ENCODE results near the gene CGB8. TPM values are rescaled to one million over a fixed set of nuclear protein-coding genes. Genes with fewer than 3 reads are reported as not detected.

Gene CGB8
- total RNA-seq, 2 donors from 2014 or later, result not detected

DNA sequence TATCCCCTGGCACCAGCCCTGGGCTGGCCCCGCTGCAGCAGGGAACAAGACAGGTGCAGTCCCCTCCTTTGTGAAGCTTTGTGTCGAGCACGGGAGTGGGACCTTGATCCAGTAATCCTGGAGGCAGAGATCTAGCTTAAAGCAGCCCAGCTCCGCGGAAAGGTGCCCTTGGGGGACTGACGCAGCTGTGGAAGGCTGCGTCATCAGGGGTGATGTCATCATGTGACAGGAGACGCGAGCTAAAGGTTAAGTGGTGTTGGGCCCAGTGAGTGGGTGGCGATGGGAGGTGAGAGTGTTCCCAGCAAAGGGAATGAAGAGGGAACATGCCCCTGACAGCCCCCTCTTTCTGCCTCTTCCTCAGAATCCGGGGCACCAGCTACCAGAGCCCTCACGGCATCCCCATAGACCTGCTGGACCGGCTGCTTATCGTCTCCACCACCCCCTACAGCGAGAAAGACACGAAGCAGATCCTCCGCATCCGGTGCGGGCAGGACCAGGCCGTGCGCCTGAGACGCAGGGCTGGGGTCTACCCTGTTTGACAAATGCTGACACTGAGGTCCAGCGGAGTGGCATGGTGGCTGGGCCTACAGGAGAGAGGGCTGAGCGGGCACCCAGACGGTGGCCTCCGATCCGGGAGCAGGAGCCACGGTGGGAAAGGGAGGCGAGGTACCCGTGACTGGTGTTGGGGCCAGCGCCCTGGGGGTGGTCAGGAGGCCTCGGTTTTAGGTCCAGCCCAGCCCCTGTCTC is 34.6 kb downstream of the CGB8 start:
- peaks cover 3% of the 10 kb centered on the region for H3K27me3 Mint-ChIP-seq
- H3K27ac Mint-ChIP-seq, result no peak overlapping the region
- no peak overlapping the region for H3K4me3 Mint-ChIP-seq
- peaks cover 5% of the 10 kb centered on the region for H3K4me1 Mint-ChIP-seq
- peaks cover 50% of the 10 kb centered on the region for H3K36me3 Mint-ChIP-seq (ENCODE audit: low read depth)
- ATAC-seq (replicated peaks), result no peak
- no peaks in the 10 kb centered on the region for H3K9me3 Mint-ChIP-seq

DNA sequence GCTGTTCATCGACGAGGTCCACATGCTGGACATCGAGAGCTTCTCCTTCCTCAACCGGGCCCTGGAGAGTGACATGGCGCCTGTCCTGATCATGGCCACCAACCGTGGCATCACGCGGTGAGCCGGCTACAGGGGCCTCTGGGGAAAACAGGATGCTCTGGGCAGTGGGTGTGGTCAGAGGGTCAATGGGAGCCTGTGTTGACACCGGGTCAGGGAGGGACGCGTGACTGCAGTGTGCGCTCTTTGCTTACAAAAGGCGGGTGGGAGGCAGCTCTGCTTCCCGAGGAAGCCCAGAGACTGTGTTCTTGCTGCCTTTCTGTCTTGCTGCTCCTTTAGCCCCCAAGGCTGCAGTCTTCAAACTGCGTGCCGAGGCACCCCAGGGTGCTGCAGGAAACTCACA is 37.7 kb downstream of the CGB8 start:
- no peak for ATAC-seq (replicated peaks)
- Mint-ChIP-seq H3K4me3 (no peak overlapping the region), H3K27ac (no peak overlapping the region), H3K4me1 (no peaks in the 10 kb centered on the region), H3K36me3 (ENCODE audit: low read depth) (peaks cover 76% of the 10 kb centered on the region), H3K9me3 (no peaks in the 10 kb centered on the region), H3K27me3 (no peaks in the 10 kb centered on the region)

DNA sequence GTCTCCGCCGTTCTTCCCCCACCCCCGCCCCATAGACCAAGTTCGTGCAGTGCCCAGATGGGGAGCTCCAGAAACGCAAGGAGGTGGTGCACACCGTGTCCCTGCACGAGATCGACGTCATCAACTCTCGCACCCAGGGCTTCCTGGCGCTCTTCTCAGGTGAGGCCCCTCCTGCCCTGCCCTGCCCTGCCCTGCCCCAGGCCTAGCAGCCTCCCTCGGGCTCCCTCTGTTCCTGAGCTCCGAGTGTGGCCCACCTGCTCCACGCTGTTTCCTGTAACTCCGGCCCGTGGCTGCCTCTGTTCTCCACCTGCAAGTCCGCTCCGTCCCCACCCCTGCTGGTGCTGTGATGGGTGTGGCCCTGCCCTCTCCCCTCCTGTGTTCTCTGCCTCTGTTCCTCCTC is 38.5 kb downstream of the CGB8 start:
- no peak for ATAC-seq (replicated peaks)
- no peaks in the 10 kb centered on the region for H3K27me3 Mint-ChIP-seq
- H3K4me3 Mint-ChIP-seq, result no peak overlapping the region
- peaks cover 83% of the 10 kb centered on the region for H3K36me3 Mint-ChIP-seq (ENCODE audit: low read depth)
- H3K4me1 Mint-ChIP-seq, result no peaks in the 10 kb centered on the region
- no peak overlapping the region for H3K27ac Mint-ChIP-seq
- H3K9me3 Mint-ChIP-seq, result no peaks in the 10 kb centered on the region

DNA sequence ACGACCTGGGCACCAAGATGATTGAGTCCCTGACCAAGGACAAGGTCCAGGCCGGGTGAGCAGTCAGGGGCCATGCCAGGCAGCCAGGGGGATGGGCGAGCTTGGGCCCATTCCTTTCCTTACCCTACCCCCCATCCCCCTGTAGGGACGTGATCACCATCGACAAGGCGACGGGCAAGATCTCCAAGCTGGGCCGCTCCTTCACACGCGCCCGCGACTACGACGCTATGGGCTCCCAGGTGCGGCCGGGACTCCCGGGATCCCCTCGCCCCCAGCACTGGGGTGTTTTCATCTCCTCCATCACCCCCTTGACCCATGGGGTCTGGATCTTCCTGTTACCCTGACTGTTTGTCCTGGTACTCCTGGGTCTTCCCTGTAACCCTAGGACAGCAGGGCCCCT is 39.1 kb downstream of the CGB8 start:
- H3K9me3 Mint-ChIP-seq, result no peaks in the 10 kb centered on the region

DNA sequence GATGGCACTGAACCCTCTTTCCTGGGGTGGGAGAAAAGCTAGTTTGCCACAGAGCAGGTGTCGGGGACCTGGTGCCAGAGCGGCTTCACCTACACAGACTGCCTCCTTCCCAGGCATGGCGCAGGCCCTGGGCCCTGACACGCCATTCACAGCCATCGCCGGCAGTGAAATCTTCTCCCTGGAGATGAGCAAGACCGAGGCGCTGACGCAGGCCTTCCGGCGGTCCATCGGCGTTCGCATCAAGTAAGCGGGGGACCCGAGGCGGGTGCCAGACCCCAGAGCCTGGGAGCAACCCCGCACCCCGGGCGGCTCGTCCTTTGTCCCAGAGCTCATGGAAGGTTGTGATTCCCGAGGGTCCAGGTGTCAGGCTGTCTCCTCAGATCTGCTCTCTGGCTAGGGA is 42.0 kb downstream of the CGB8 start:
- H3K27me3 Mint-ChIP-seq, result no peaks in the 10 kb centered on the region
- H3K27ac Mint-ChIP-seq, result no peak overlapping the region
- no peak overlapping the region for H3K4me3 Mint-ChIP-seq
- ATAC-seq (replicated peaks), result no peak
- H3K4me1 Mint-ChIP-seq, result no peaks in the 10 kb centered on the region
- H3K36me3 Mint-ChIP-seq (ENCODE audit: low read depth), result peaks cover 90% of the 10 kb centered on the region
- H3K9me3 Mint-ChIP-seq, result no peaks in the 10 kb centered on the region

More for the DNA sequence above, 39.1 kb downstream of the CGB8 start:
- Mint-ChIP-seq H3K4me3 (no peak overlapping the region), H3K4me1 (no peaks in the 10 kb centered on the region), H3K27me3 (no peaks in the 10 kb centered on the region), H3K27ac (no peak overlapping the region), H3K36me3 (ENCODE audit: low read depth) (peaks cover 86% of the 10 kb centered on the region)
- no peak for ATAC-seq (replicated peaks)

DNA sequence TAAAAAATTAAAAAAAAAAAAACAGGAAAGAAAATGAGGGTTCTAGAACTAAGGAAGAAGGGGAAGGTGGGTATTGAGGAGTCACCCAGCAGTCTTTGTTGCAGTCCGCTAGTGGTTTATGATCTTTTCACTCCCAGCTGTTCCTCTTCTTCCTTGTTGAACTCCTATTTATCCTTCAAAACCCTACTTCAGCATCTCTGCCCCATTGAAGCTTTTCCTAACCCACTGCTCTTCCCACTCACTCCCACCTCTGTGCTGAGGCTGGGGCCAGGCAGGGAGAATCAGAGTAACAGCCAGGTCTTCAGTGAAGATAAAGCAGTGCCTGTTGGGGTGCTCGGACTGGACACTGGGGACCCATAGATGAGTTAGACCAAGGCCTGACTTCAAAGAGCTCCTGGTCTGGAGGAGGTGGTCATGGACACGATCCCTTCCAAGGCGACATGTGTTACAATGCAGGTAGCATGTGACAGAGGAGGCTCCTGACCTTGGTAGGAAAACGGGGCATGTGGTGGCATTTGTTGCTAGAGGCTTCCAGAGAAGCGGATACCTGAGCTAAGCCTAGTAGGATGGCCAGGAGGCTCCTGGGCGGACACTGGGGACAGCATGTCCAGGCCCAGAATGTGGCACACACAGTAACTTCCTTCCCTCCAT is 43.8 kb downstream of the CGB8 start:
- Mint-ChIP-seq H3K9me3 (no peaks in the 10 kb centered on the region), H3K36me3 (ENCODE audit: low read depth) (peaks cover 83% of the 10 kb centered on the region), H3K27me3 (no peaks in the 10 kb centered on the region), H3K27ac (no peak overlapping the region), H3K4me3 (no peak overlapping the region), H3K4me1 (no peaks in the 10 kb centered on the region)
- no peak for ATAC-seq (replicated peaks)

DNA sequence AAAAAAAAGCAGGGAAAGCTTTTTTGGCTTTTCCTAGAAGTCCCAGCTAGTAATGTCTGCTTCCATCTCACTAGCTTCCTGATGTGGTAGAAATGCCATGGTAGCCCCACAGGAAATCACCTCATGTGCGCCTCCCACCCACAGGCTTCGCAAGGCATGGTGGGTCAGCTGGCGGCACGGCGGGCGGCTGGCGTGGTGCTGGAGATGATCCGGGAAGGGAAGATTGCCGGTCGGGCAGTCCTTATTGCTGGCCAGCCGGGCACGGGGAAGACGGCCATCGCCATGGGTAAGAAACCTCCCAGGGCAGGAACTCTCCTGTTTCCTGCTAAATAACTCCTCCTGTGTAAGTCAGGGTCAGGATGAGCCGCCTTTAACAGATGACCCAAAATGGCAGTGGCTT is 44.8 kb downstream of the CGB8 start:
- H3K27ac Mint-ChIP-seq, result no peak overlapping the region
- H3K36me3 Mint-ChIP-seq (ENCODE audit: low read depth), result peaks cover 83% of the 10 kb centered on the region
- ATAC-seq (replicated peaks), result no peak
- H3K9me3 Mint-ChIP-seq, result no peaks in the 10 kb centered on the region
- H3K27me3 Mint-ChIP-seq, result no peaks in the 10 kb centered on the region
- H3K4me3 Mint-ChIP-seq, result no peak overlapping the region
- H3K4me1 Mint-ChIP-seq, result no peaks in the 10 kb centered on the region

DNA sequence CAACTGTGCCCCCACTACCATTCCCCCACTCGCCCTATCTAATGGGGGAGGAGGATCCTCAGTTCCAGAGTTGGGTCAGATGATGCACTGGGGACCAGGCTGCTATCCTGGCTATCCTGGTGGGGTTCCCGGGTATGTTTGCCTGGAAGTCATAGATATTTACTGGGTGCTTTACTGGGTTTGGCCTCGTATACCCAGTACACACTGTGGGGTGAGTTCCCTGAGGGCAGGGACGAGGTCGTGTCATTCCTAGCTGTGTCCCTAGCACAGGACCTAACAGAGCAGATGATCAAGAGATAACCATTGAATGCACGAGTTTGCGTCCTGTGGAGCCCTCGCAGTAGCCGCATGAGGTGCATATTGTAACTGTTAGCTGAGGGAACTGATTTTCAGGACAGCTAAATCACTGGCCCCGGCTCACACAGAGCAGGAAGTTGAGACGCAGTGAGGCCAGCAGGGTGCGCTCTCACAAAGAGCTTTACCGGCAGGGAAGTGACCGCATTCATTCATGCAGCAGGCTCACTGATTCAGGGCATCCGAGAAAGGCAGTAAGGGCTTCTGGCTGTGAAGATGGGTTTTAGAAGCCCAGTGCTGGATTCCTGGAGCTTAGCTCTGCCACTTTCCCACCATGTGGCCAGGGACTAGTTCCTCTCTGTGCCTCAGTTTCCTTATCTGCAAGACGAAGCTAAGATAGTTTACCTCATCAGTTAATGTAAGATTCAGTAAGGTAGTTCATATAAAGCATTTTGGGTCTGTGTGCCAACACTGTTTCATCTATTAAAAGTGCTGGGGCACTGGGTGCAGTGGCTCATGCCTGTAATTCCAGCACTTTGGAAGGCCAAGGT is 49.2 kb downstream of the CGB8 start:
- no peaks in the 10 kb centered on the region for H3K9me3 Mint-ChIP-seq
- H3K4me1 Mint-ChIP-seq, result peaks cover 12% of the 10 kb centered on the region
- no peak overlapping the region for H3K27ac Mint-ChIP-seq
- no peaks in the 10 kb centered on the region for H3K27me3 Mint-ChIP-seq
- peak; percentile 95 for ATAC-seq (replicated peaks)
- H3K4me3 Mint-ChIP-seq, result no peak overlapping the region
- H3K36me3 Mint-ChIP-seq (ENCODE audit: low read depth), result peaks cover 54% of the 10 kb centered on the region

DNA sequence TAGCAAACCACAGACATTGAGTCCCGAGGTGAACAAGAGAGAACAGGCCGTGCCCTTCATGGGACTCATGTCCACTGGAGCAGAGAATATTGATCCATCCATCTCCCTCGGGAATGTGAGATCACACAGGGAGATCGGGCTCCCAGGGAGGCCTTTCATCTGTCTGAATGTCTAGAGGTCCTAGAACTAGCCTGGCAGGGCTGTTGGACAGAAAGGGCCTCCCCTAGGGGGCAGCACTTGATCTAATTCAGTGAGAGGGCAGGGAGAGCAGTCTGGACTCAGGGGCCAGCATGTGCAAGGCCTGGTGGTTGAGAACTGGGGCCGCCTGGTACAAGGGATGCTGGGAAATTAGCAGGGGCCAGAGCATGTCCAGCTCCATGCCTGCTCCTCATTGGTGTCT is 50.9 kb downstream of the CGB8 start:
- Mint-ChIP-seq H3K27me3 (no peaks in the 10 kb centered on the region), H3K4me3 (no peak overlapping the region), H3K36me3 (ENCODE audit: low read depth) (peaks cover 51% of the 10 kb centered on the region), H3K4me1 (peaks cover 21% of the 10 kb centered on the region), H3K9me3 (no peaks in the 10 kb centered on the region), H3K27ac (peak overlapping the region; percentile 63)
- ATAC-seq (replicated peaks), result no peak

Other genes with a start within 250 kb of the CGB8 start
- gene BCAT2, start 238.1 kb downstream of the CGB8 start, total RNA-seq, result 10 to 100 TPM; 39.7 to 54.3 TPM
- 1 to 10 TPM in 1 of 2 donors, not detected in 1; 1.6 TPM for gene HSD17B14, start 212.6 kb downstream of the CGB8 start, total RNA-seq
- 10 to 100 TPM in 1 of 2 donors, 1 to 10 TPM in 1; 6.5 to 17.6 TPM for gene PLEKHA4, start 180.5 kb downstream of the CGB8 start, total RNA-seq
- gene PPP1R15A, start 176.7 kb downstream of the CGB8 start, total RNA-seq, result 100 to 1,000 TPM in 1 of 2 donors, 10 to 100 TPM in 1; 75.1 to 129 TPM
- not detected for gene TULP2, start 150.4 kb downstream of the CGB8 start, total RNA-seq
- 100 to 1,000 TPM; 158 to 184 TPM for gene NUCB1, start 148.8 kb downstream of the CGB8 start, total RNA-seq
- 1 to 10 TPM; 1.2 to 3.8 TPM for gene DHDH, start 115.4 kb downstream of the CGB8 start, total RNA-seq
- gene BAX, start 94.2 kb downstream of the CGB8 start, total RNA-seq, result 100 to 1,000 TPM; 286 to 464 TPM
- gene FTL, start 83.8 kb downstream of the CGB8 start, total RNA-seq, result 1,000 to 10,000 TPM; 1,320 to 1,710 TPM
- 10 to 100 TPM; 50.8 to 99.9 TPM for gene GYS1, start 55.8 kb downstream of the CGB8 start, total RNA-seq
- 100 to 1,000 TPM; 100 to 166 TPM for gene RUVBL2, start 55.2 kb downstream of the CGB8 start, total RNA-seq
- gene LHB, start 32.0 kb downstream of the CGB8 start, total RNA-seq, result not detected
- not detected for gene CGB3, start 24.8 kb downstream of the CGB8 start, total RNA-seq
- gene CGB2, start 17.2 kb downstream of the CGB8 start, total RNA-seq, result not detected
- gene CGB1, start 12.2 kb downstream of the CGB8 start, total RNA-seq, result not detected
- gene CGB5, start 5.3 kb downstream of the CGB8 start, total RNA-seq, result not detected
- gene CGB7, start 8.6 kb upstream of the CGB8 start, total RNA-seq, result under 1 TPM in 1 of 2 donors, not detected in 1; 0.32 TPM
- not detected for gene NTF4, start 15.7 kb upstream of the CGB8 start, total RNA-seq
- not detected for gene KCNA7, start 23.6 kb upstream of the CGB8 start, total RNA-seq
- 100 to 1,000 TPM; 114 to 204 TPM for gene SNRNP70, start 36.3 kb upstream of the CGB8 start, total RNA-seq
- 1 to 10 TPM; 4.1 to 4.7 TPM for gene LIN7B, start 65.3 kb upstream of the CGB8 start, total RNA-seq
- 1 to 10 TPM in 1 of 2 donors, under 1 TPM in 1; 0.50 to 1.3 TPM for gene C19orf73, start 70.0 kb upstream of the CGB8 start, total RNA-seq
- 1 to 10 TPM; 3.6 to 3.9 TPM for gene PPFIA3, start 70.4 kb upstream of the CGB8 start, total RNA-seq
- not detected for gene HRC, start 106.3 kb upstream of the CGB8 start, total RNA-seq
- gene TRPM4, start 108.7 kb upstream of the CGB8 start, total RNA-seq, result under 1 TPM in 1 of 2 donors, not detected in 1; 0.52 TPM